ENCODE measurements around the gene BTBD2.

BTBD2 gene

GRCh38 chr19:1985588-1986356 is 29.7 kb downstream of the BTBD2 start:
- no peak overlapping the region for H3K4me3 ChIP-seq
- DNase-seq (ENCODE audit: low spot score), result no peak
- no peak for TF ChIP-seq CTCF (IDR thresholded peaks at IDR 0.05)
- no peak overlapping the region for H3K27ac ChIP-seq

GRCh38 chr19:1984357-1984756 is 31.2 kb downstream of the BTBD2 start:
- no peak overlapping the region for H3K4me3 ChIP-seq
- no peak for TF ChIP-seq CTCF (IDR thresholded peaks at IDR 0.05)
- DNase-seq (ENCODE audit: low spot score), result no peak
- no peak overlapping the region for H3K27ac ChIP-seq

- TF ChIP-seq CTCF (IDR thresholded peaks at IDR 0.05), result no peak
- Histone ChIP-seq H3K4me3 (no peak overlapping the region), H3K27ac (no peak overlapping the region)
- DNase-seq (ENCODE audit: low spot score), result no peak
Measured at GRCh38 chr19:1981253-1981652, 34.3 kb downstream of the BTBD2 start.

- DNase-seq (ENCODE audit: low spot score), result no peak
- Histone ChIP-seq H3K4me3 (no peak overlapping the region), H3K27ac (no peak overlapping the region)
- no peak for TF ChIP-seq CTCF (IDR thresholded peaks at IDR 0.05)
Measured at GRCh38 chr19:1980809-1981181, 34.7 kb downstream of the BTBD2 start.

GRCh38 chr19:1980091-1980808 is 35.3 kb downstream of the BTBD2 start:
- Histone ChIP-seq H3K27ac (no peak overlapping the region), H3K4me3 (no peak overlapping the region)
- no peak for TF ChIP-seq CTCF (IDR thresholded peaks at IDR 0.05)
- no peak for DNase-seq (ENCODE audit: low spot score)

GRCh38 chr19:1979642-1980041 is 35.9 kb downstream of the BTBD2 start:
- no peak for DNase-seq (ENCODE audit: low spot score)
- Histone ChIP-seq H3K4me3 (no peak overlapping the region), H3K27ac (no peak overlapping the region)
- no peak for TF ChIP-seq CTCF (IDR thresholded peaks at IDR 0.05)

GRCh38 chr19:1979017-1979416 is 36.5 kb downstream of the BTBD2 start:
- Histone ChIP-seq H3K4me3 (no peak overlapping the region), H3K27ac (no peak overlapping the region)
- DNase-seq (ENCODE audit: low spot score), result no peak
- TF ChIP-seq CTCF (IDR thresholded peaks at IDR 0.05), result no peak
